WTC11 (cell line): ENCODE data around the gene SORCS2. TPM values are rescaled to one million over a fixed set of nuclear protein-coding genes. Genes with fewer than 3 reads are reported as not detected.

ENCODE experiments used
- ATAC-seq: fragments of 200-7000 bp; cut with Tn5 transposase; 2 replicates; pipeline ENCODE4 v1.10.0; 2021; ENCODE audit warnings: mild to moderate bottlenecking, moderate library complexity
- CTCF ChIA-PET: fragments of 300-600 bp; sonication (Branson Sonifier 250); formaldehyde crosslinking; loops from one replicate; lab custom pipeline; 2021; ENCODE audit warnings: antibody characterized with exemption; lab: Charles Lee
- POLR2A ChIA-PET: fragments of 350-600 bp; sonication (Branson Sonifier 250); formaldehyde crosslinking; loops from one replicate; lab custom pipeline; 2021; ENCODE audit warnings: antibody characterized with exemption; lab: Charles Lee
- DNase-seq: peaks from one replicate; pipeline ENCODE4 v3.0.0; 2021; ENCODE audit warnings: low spot score
- H3K27ac Mint-ChIP-seq: 2 replicates; pipeline ENCODE4 v1.8.0; 2021; ENCODE audit warnings: mixed read lengths
- H3K27me3 Mint-ChIP-seq: 2 replicates; pipeline ENCODE4 v1.8.0; 2021; ENCODE audit warnings: low read depth, mild to moderate bottlenecking, moderate library complexity, mixed read lengths
- H3K36me3 Mint-ChIP-seq: 2 replicates; pipeline ENCODE4 v1.8.0; 2021; ENCODE audit warnings: mixed read lengths
- H3K4me1 Mint-ChIP-seq: 2 replicates; pipeline ENCODE4 v1.8.0; 2022; ENCODE audit warnings: mixed read lengths
- H3K4me3 Mint-ChIP-seq: 2 replicates; pipeline ENCODE4 v1.8.0; 2021; ENCODE audit warnings: mild to moderate bottlenecking, moderate library complexity, mixed read lengths
- H3K9me3 Mint-ChIP-seq: 2 replicates; pipeline ENCODE4 v1.8.0; 2021; ENCODE audit warnings: mixed read lengths
- CBFB ChIP-seq: sonication (generic); formaldehyde crosslinking; IDR thresholded peaks from 2 replicates; pipeline ENCODE4 v1.8.1; 2022; ENCODE audit warnings: mild to moderate bottlenecking, low read depth, missing genetic modification reagents
- CTCF ChIP-seq: fragments of 200-600 bp; IDR thresholded peaks from 2 replicates; pipeline ENCODE4 v1.8.0; 2022; ENCODE audit warnings: antibody characterized with exemption
- E2F1 ChIP-seq: sonication (generic); formaldehyde crosslinking; IDR thresholded peaks from 2 replicates; pipeline ENCODE4 v1.8.0; 2022; ENCODE audit warnings: mild to moderate bottlenecking, missing genetic modification reagents
- E2F5 ChIP-seq: sonication (generic); formaldehyde crosslinking; IDR thresholded peaks from 2 replicates; pipeline ENCODE4 v1.8.1; 2022; ENCODE audit warnings: mild to moderate bottlenecking, moderate library complexity, missing genetic modification reagents
- ELF4 ChIP-seq: sonication (generic); formaldehyde crosslinking; IDR thresholded peaks from 2 replicates; pipeline ENCODE4 v1.8.1; 2022; ENCODE audit warnings: low read depth, mild to moderate bottlenecking, moderate library complexity, missing genetic modification reagents
- ESRRA ChIP-seq: sonication (generic); formaldehyde crosslinking; IDR thresholded peaks from 2 replicates; pipeline ENCODE4 v1.8.1; 2022; ENCODE audit warnings: mild to moderate bottlenecking, missing genetic modification reagents, borderline replicate concordance
- FOXP1 ChIP-seq: sonication (generic); formaldehyde crosslinking; IDR thresholded peaks from 2 replicates; pipeline ENCODE4 v1.8.0; 2022; ENCODE audit warnings: missing genetic modification reagents, mild to moderate bottlenecking, moderate library complexity, borderline replicate concordance
- GABPB1 ChIP-seq: sonication (generic); formaldehyde crosslinking; IDR thresholded peaks from 2 replicates; pipeline ENCODE4 v1.8.1; 2023; ENCODE audit warnings: mild to moderate bottlenecking, missing genetic modification reagents
- GRHL2 ChIP-seq: fragments of 250-450 bp; sonication (Bioruptor Pico); IDR thresholded peaks from 2 replicates; pipeline ENCODE4 v1.8.0; 2022; ENCODE audit warnings: mild to moderate bottlenecking, moderate library complexity; ENCODE audit not compliant: insufficient replicate concordance, severe bottlenecking
- HMGA2 ChIP-seq: fragments of 250-450 bp; sonication (Bioruptor Pico); IDR thresholded peaks from 2 replicates; pipeline ENCODE4 v1.4.0; 2021; ENCODE audit warnings: mild to moderate bottlenecking, moderate library complexity
- IRF1 ChIP-seq: sonication (generic); formaldehyde crosslinking; IDR thresholded peaks from 2 replicates; pipeline ENCODE4 v1.8.0; 2023; ENCODE audit warnings: missing genetic modification reagents
- JUN ChIP-seq: sonication (generic); formaldehyde crosslinking; IDR thresholded peaks from 2 replicates; pipeline ENCODE4 v1.8.0; 2023; ENCODE audit warnings: mild to moderate bottlenecking, missing genetic modification reagents
- KAT7 ChIP-seq: sonication (generic); formaldehyde crosslinking; IDR thresholded peaks from 2 replicates; pipeline ENCODE4 v1.8.1; 2023; ENCODE audit warnings: missing genetic modification reagents, mild to moderate bottlenecking, borderline replicate concordance
- NFATC4 ChIP-seq: fragments of 250-450 bp; sonication (Bioruptor Pico); IDR thresholded peaks from 2 replicates; pipeline ENCODE4 v1.9.0; 2021; ENCODE audit warnings: mild to moderate bottlenecking
- NR2C2 ChIP-seq: sonication (generic); formaldehyde crosslinking; IDR thresholded peaks from 2 replicates; pipeline ENCODE4 v1.8.0; 2022; ENCODE audit warnings: mild to moderate bottlenecking, missing genetic modification reagents
- OVOL2 ChIP-seq: fragments of 250-450 bp; sonication (Bioruptor Pico); IDR thresholded peaks from 2 replicates; pipeline ENCODE4 v1.9.0; 2021; ENCODE audit warnings: mild to moderate bottlenecking, borderline replicate concordance
- SMAD4 ChIP-seq: sonication (generic); formaldehyde crosslinking; IDR thresholded peaks from 2 replicates; pipeline ENCODE4 v1.8.0; 2022; ENCODE audit warnings: mild to moderate bottlenecking, missing genetic modification reagents
- TEAD4 ChIP-seq: sonication (generic); formaldehyde crosslinking; IDR thresholded peaks from 2 replicates; pipeline ENCODE4 v1.8.0; 2022; ENCODE audit warnings: mild to moderate bottlenecking, missing genetic modification reagents
- USF1 ChIP-seq: sonication (generic); formaldehyde crosslinking; IDR thresholded peaks from 2 replicates; pipeline ENCODE4 v1.8.0; 2022; ENCODE audit warnings: mild to moderate bottlenecking, missing genetic modification reagents
- ZNF423 ChIP-seq: fragments of 250-450 bp; sonication (Bioruptor Pico); IDR thresholded peaks from 2 replicates; pipeline ENCODE4 v2.1.2; 2022; ENCODE audit warnings: mild to moderate bottlenecking, moderate library complexity
- total RNA-seq: library from RNA; stranded (reverse); gene quantifications from 3 replicates; pipeline ENCODE4 v1.2.3, GENCODE V29; 2021

SORCS2 gene
- total RNA-seq, 1 experiment from 2014 or later = 6.6 TPM

- DNase-seq (no peak), ATAC-seq (no peak)
- Mint-ChIP-seq H3K4me1 (peaks cover 13% of the 10 kb centered on the region), H3K9me3 (peaks cover 13% of the 10 kb centered on the region), H3K27me3 (peaks cover 4% of the 10 kb centered on the region; the same call in 1 of the 2 replicates), H3K4me3 (no peak overlapping the region), H3K36me3 (peaks cover 3% of the 10 kb centered on the region), H3K27ac (no peak overlapping the region)
- ChIA-PET CTCF (interaction anchor here (0.6 to 1.4 kb wide), 2 partner anchors 25 to 125 kb away, joined by 3 to 5 read pairs; no protein-coding TSS in a partner anchor), POLR2A (no interaction called here)
- TF ChIP-seq USF1 (CRISPR knock-in tag) (no peak), FOXP1 (CRISPR knock-in tag) (no peak), ELF4 (CRISPR knock-in tag) (no peak), OVOL2 (CRISPR knock-in tag) (no peak), TEAD4 (CRISPR knock-in tag) (no peak), ZNF423 (no peak), NR2C2 (CRISPR knock-in tag) (no peak), E2F1 (CRISPR knock-in tag) (no peak)
Observed at GRCh38 chr4:7648544-7649395, 456.4 kb downstream of the SORCS2 start.

GRCh38 chr4:7649411-7649740 is 457.0 kb downstream of the SORCS2 start:
- POLR2A ChIA-PET = no interaction called here
- CTCF ChIA-PET = no interaction called here
- H3K27ac Mint-ChIP-seq = no peak overlapping the region

More at GRCh38 chr4:7649411-7649740, 457.0 kb downstream of the SORCS2 start:
- Mint-ChIP-seq H3K27me3 (peaks cover 1% of the 10 kb centered on the region; the same call in 1 of the 2 replicates), H3K36me3 (peaks cover 3% of the 10 kb centered on the region), H3K4me1 (peaks cover 13% of the 10 kb centered on the region), H3K9me3 (peaks cover 9% of the 10 kb centered on the region)
- ATAC-seq (no peak), DNase-seq (no peak)
- TF ChIP-seq ESRRA (CRISPR knock-in tag) (no peak), GRHL2 (CRISPR knock-in tag) (no peak), CBFB (no peak), SMAD4 (CRISPR knock-in tag) (no peak), NFATC4 (CRISPR knock-in tag) (no peak), GABPB1 (CRISPR knock-in tag) (no peak), E2F5 (CRISPR knock-in tag) (no peak), CTCF (no peak), JUN (CRISPR knock-in tag) (no peak), IRF1 (CRISPR knock-in tag) (no peak), HMGA2 (CRISPR knock-in tag) (no peak), KAT7 (CRISPR knock-in tag) (no peak)
- TF ChIP-seq, all 79 proteins: peak for 0
- no peak overlapping the region for H3K4me3 Mint-ChIP-seq
